K562 (cell line): ENCODE data around the gene TBL1X. TPM values are rescaled to one million over a fixed set of nuclear protein-coding genes. Genes with fewer than 3 reads are reported as not detected.

Source experiments
- ATAC-seq: fragments of 200-7000 bp; cut with Tn5 transposase; 3 replicates; pipeline ENCODE4 v1.9.1; 2020; ENCODE audit warnings: moderate library complexity
- BruUV-seq: library from RNA; stranded (reverse); fragments of 400-500 nt; replicated peaks from 2 replicates; lab custom pipeline; 2021; lab: Mats Ljungman, UMichigan
- CTCF ChIA-PET: fragments of 300-600 bp; formaldehyde crosslinking; extraction: SDS; loops from one replicate; lab custom pipeline; 2021; ENCODE audit warnings: low intra/inter-chr PET ratio; lab: Yijun Ruan, JAX
- POLR2A ChIA-PET: fragments of 300-600, 350-650 bp; sonication (Branson Sonifier 250); formaldehyde crosslinking; extraction: SDS; loops from one replicate; lab custom pipeline; 2021; ENCODE audit warnings: antibody characterized with exemption, inconsistent platforms; lab: Yijun Ruan, JAX
- DNase-seq, 4 experiments: peaks; one replicate each; pipeline versions ENCODE4 v3.0.0 to v3.0.0-alpha.2; 2011 to 2018; ENCODE audit warnings: low spot score in 3 of 4, mixed read lengths in 3 of 4; ENCODE audit errors: extremely low read depth in 1 of 4
- FAIRE-seq: peaks from 2 replicates; lab custom pipeline; 2011; peaks lifted over from hg19 to GRCh38; lab: Jason Lieb, UNC
- H2AFZ ChIP-seq: 2 replicates; pipeline ENCODE4 v1.6.0; 2011; ENCODE audit warnings: low read depth, low read length, control low read depth, inconsistent platforms
- H3K27ac ChIP-seq: fragments of 200-600 bp; 3 replicates; pipeline ENCODE4 v1.8.0; 2011; ENCODE audit warnings: low read depth, mild to moderate bottlenecking, control low read depth, inconsistent platforms, low read length, moderate library complexity, mixed read lengths; ENCODE audit errors: extremely low read depth
- H3K27me3 ChIP-seq, 2 experiments: fragments of 300-600 bp in 1 of 2; 2 replicates in 1 of 2; 3 replicates in 1 of 2; pipeline versions ENCODE4 v1.6.0 to v1.8.0; 2011; ENCODE audit warnings: inconsistent platforms in 2 of 2, low read length in 2 of 2, mild to moderate bottlenecking in 1 of 2, mixed read lengths in 1 of 2, moderate library complexity in 1 of 2; ENCODE audit not compliant: control insufficient read depth in 2 of 2, insufficient read depth in 2 of 2
- H3K36me3 ChIP-seq: fragments of 300-600 bp; 3 replicates; pipeline ENCODE4 v1.8.0; 2011; ENCODE audit warnings: mild to moderate bottlenecking, low read length, inconsistent platforms; ENCODE audit not compliant: control insufficient read depth, insufficient read depth
- H3K4me1 ChIP-seq, 2 experiments: fragments of 200-600 bp in 1 of 2; replicated peaks in 1 of 2; 2 replicates in 1 of 2; 3 replicates in 1 of 2; pipeline versions ENCODE4 v1.5.1 to v1.8.0; 2011; ENCODE audit warnings: inconsistent platforms in 2 of 2, low read length in 2 of 2, mild to moderate bottlenecking in 1 of 2, mixed read lengths in 1 of 2, moderate library complexity in 1 of 2; ENCODE audit not compliant: control insufficient read depth in 2 of 2, insufficient read depth in 2 of 2
- H3K4me2 ChIP-seq: 2 replicates; pipeline ENCODE4 v1.6.1; 2011; ENCODE audit warnings: low read length, control low read depth, inconsistent platforms, mixed read lengths; ENCODE audit not compliant: insufficient read depth
- H3K4me3 ChIP-seq: fragments of 200-600 bp; sonication (generic), shearing (Covaris generic); 2 replicates; pipeline ENCODE4 v1.5.1; 2016; ENCODE audit warnings: control low read depth, inconsistent platforms
- H3K79me2 ChIP-seq: fragments of 200-600 bp; 3 replicates; pipeline ENCODE4 v1.8.0; 2011; ENCODE audit warnings: low read length, inconsistent platforms; ENCODE audit not compliant: control insufficient read depth, insufficient read depth
- H3K9ac ChIP-seq, 2 experiments: 2 replicates each; pipeline versions ENCODE4 v1.6.0 to v1.6.1; 2011; ENCODE audit warnings: low read depth in 2 of 2, low read length in 2 of 2, control low read depth in 1 of 2, inconsistent platforms in 1 of 2, mild to moderate bottlenecking in 1 of 2, mixed read lengths in 1 of 2; ENCODE audit not compliant: insufficient read depth in 1 of 2
- H3K9me1 ChIP-seq: one replicate; pipeline ENCODE4 v1.6.0; 2011; ENCODE audit warnings: inconsistent platforms, mild to moderate bottlenecking, low read length, moderate library complexity; ENCODE audit not compliant: control insufficient read depth, insufficient read depth
- H3K9me3 ChIP-seq: replicated peaks from 2 replicates; pipeline ENCODE4 v1.5.1; 2011; ENCODE audit warnings: low read depth, low read length, inconsistent platforms; ENCODE audit not compliant: control insufficient read depth, insufficient read depth
- H4K20me1 ChIP-seq: replicated peaks from 2 replicates; pipeline ENCODE4 v1.6.1; 2011; ENCODE audit warnings: low read length, inconsistent platforms, mixed read lengths; ENCODE audit not compliant: control insufficient read depth, insufficient read depth
- ARNT ChIP-seq, 2 experiments: fragments of 450-650 bp; IDR thresholded peaks; 2 replicates each; pipeline ENCODE4 v1.6.1; 2016; ENCODE audit warnings: mild to moderate bottlenecking in 1 of 2
- C11orf30 ChIP-seq: fragments of 450-650 bp; IDR thresholded peaks from 2 replicates; pipeline ENCODE4 v1.6.1; 2016; ENCODE audit warnings: low read depth, mild to moderate bottlenecking
- COPS2 ChIP-seq: fragments of 450-650 bp; conservative IDR thresholded peaks from 2 replicates; pipeline ENCODE4 v1.6.1; 2016; ENCODE audit warnings: mild to moderate bottlenecking, moderate library complexity
- FOS ChIP-seq: IDR thresholded peaks from 3 replicates; pipeline ENCODE4 v1.6.1; 2011; ENCODE audit not compliant: insufficient read length; ENCODE audit errors: extremely low read depth
- HMBOX1 ChIP-seq: sonication (generic); IDR thresholded peaks from 2 replicates; pipeline ENCODE4 v1.6.1; 2016
- NFIC ChIP-seq: fragments of 450-650 bp; IDR thresholded peaks from 2 replicates; pipeline ENCODE4 v1.6.1; 2017; ENCODE audit warnings: mild to moderate bottlenecking, inconsistent platforms
- PBX2 ChIP-seq, 2 experiments: IDR thresholded peaks in 1 of 2; conservative IDR thresholded peaks in 1 of 2; 2 replicates each; pipeline ENCODE4 v1.6.1; 2016; ENCODE audit warnings: low read depth in 2 of 2, mild to moderate bottlenecking in 1 of 2, missing compliant biosample characterization in 1 of 2, missing genetic modification characterization in 1 of 2, moderate library complexity in 1 of 2
- PCBP1 ChIP-seq: fragments of 200-400 bp; formaldehyde crosslinking; IDR thresholded peaks from 2 replicates; pipeline ENCODE4 v1.6.1; 2018; ENCODE audit warnings: mild to moderate bottlenecking, low read depth, low read length; ENCODE audit not compliant: poor library complexity, severe bottlenecking
- ZC3H4 ChIP-seq: sonication (generic); formaldehyde crosslinking; IDR thresholded peaks from 2 replicates; pipeline ENCODE4 v1.9.0; 2021; ENCODE audit warnings: missing genetic modification reagents, borderline replicate concordance
- ZNF239 ChIP-seq: fragments of 250-450 bp; sonication (Bioruptor Pico); IDR thresholded peaks from 2 replicates; pipeline ENCODE4 v1.4.0; 2020; ENCODE audit warnings: mild to moderate bottlenecking
- WGBS: fragments of 100-300 bp; shearing (Covaris generic); methylation state at CpG from one replicate; pipeline ENCODE4 v1.1.6; 2016; ENCODE audit warnings: low coverage, mixed read lengths; ENCODE audit not compliant: insufficient coverage; ENCODE audit errors: missing lambda C conversion rate; 5-methylcytosine and 5-hydroxymethylcytosine counted together
- in situ Hi-C: fragments of 300-500 bp; cut with MboI; formaldehyde crosslinking; loops from 4 replicates; pipeline ENCODE4 v1.15.0; 2018; ENCODE audit warnings: inconsistent platforms, mixed read lengths
- intact Hi-C: fragments of 100-400 bp; cut with micrococcal nuclease; formaldehyde crosslinking; loops from 2 replicates; pipeline ENCODE4 v1.14.2; 2022
- polyA plus RNA-seq, 8 experiments: library from polyadenylated mRNA; depleted of rRNA in 4 of 8; stranded (reverse) in 5 of 8; unstranded in 3 of 8; fragments of >200 nt; fragmentation: Nextera tagmentation in 2 of 8; fragmentation: Illumina TruSeq in 1 of 8; extraction: Ambion mirVana in 2 of 8; extraction: Trizol in 1 of 8; gene quantifications; 2 replicates each; pipeline versions ENCODE4 v1.2.1 to v1.2.3, GENCODE V29; 2011 to 2014; ENCODE audit warnings: inconsistent platforms in 1 of 8, missing spikeins in 1 of 8
- total RNA-seq, 7 experiments: library from RNA; depleted of rRNA in 6 of 7; stranded (reverse); fragments of >200 nt in 6 of 7; fragmentation: Illumina TruSeq in 2 of 7; extraction: Trizol in 2 of 7; gene quantifications; 2 replicates each; pipeline versions ENCODE4 v1.2.1 to v1.2.3, GENCODE V29; 2011 to 2021; ENCODE audit warnings: low replicate concordance in 1 of 7

Gene TBL1X
- total and polyA plus RNA-seq, 9 of the 15 experiments (the other 6 are each of a cell fraction or from before 2014, with no cell fraction given): 6.0 to 49.6 (median 19.7) TPM

GRCh38 chrX:9538544-9539045 is 73.7 kb downstream of the TBL1X start:
- POLR2A ChIA-PET: interaction anchor here (1.2 kb wide), 1 partner anchor 8 kb away, joined by 3 read pairs; no protein-coding TSS in a partner anchor
- peaks cover 27% of the 10 kb centered on the region for H4K20me1 ChIP-seq
- in situ Hi-C loops: no loop called here
- TF ChIP-seq ZNF239 (CRISPR knock-in tag): no peak
- TF ChIP-seq NFIC: peak; percentile 19; the same call in 1 of the 2 replicates
- TF ChIP-seq, all 486 proteins: peak for 1
- no peaks in the 10 kb centered on the region for H3K9me3 ChIP-seq
- no peak for FAIRE-seq
- peaks cover 10% of the 10 kb centered on the region; the same call in 2 of the 3 replicates for H3K36me3 ChIP-seq
- H3K27me3 ChIP-seq: no peaks in the 10 kb centered on the region
- H3K79me2 ChIP-seq: peaks cover 39% of the 10 kb centered on the region
- no peak overlapping the region for H3K4me3 ChIP-seq
- H3K4me2 ChIP-seq: no peak overlapping the region
- ATAC-seq: peak; percentile 31; the same call in 2 of the 3 replicates
- H3K9me1 ChIP-seq: no peaks in the 10 kb centered on the region
- H3K27ac ChIP-seq: no peak overlapping the region
- H3K9ac ChIP-seq: peak overlapping the region in 1 of 2 experiments; percentile 74; a peak in 2 of 4 replicates
- BruUV-seq: no TSS peak
- no peak overlapping the region for H2AFZ ChIP-seq
- intact Hi-C loops: no loop called here
- WGBS: 30% methylated on average over 8 of the region's 10 CpGs
- DNase-seq: no peak
- CTCF ChIA-PET: no interaction called here
- peaks cover 8 to 11% of the 10 kb centered on the region in 2 experiments; a peak in 4 of 5 replicates for H3K4me1 ChIP-seq

GRCh38 chrX:9539605-9540387 is 74.9 kb downstream of the TBL1X start:
- Histone ChIP-seq H3K36me3 (peaks cover 10% of the 10 kb centered on the region; the same call in 2 of the 3 replicates), H3K9me1 (no peaks in the 10 kb centered on the region), H3K27me3 (no peaks in the 10 kb centered on the region), H3K9ac (no peak overlapping the region), H3K79me2 (peaks cover 32% of the 10 kb centered on the region), H3K9me3 (no peaks in the 10 kb centered on the region), H3K4me1 (peaks cover 4 to 9% of the 10 kb centered on the region in 2 experiments; a peak in 4 of 5 replicates), H2AFZ (no peak overlapping the region), H3K4me3 (no peak overlapping the region), H3K4me2 (no peak overlapping the region), H3K27ac (no peak overlapping the region), H4K20me1 (peaks cover 18% of the 10 kb centered on the region)
- in situ Hi-C loops (no loop called here), intact Hi-C loops (no loop called here)
- 60% methylated on average over 5 of the region's 5 CpGs for WGBS
- CTCF ChIA-PET: no interaction called here
- DNase-seq: no peak
- ATAC-seq: no peak
- BruUV-seq: no TSS peak
- POLR2A ChIA-PET: interaction anchor here (1.1 to 1.2 kb wide), 2 partner anchors 9 kb away, joined by 3 read pairs; no protein-coding TSS in a partner anchor
- FAIRE-seq: no peak
- TF ChIP-seq ARNT (IDR thresholded peaks at IDR 0.05) (no peak), PBX2 (CRISPR knock-in tag; IDR thresholded peaks at IDR 0.05; ENCODE audit: low read depth) (no peak), PBX2 (tag; conservative IDR thresholded peaks at IDR 0.05; ENCODE audit: low read depth) (peak; percentile 78), PCBP1 (no peak), ZC3H4 (no peak), C11orf30 (no peak), FOS (no peak), COPS2 (no peak), HMBOX1 (peak; percentile 64; the same call in 1 of the 2 replicates)
